Hepatic stellate cell (primary cell): ENCODE measurements around the gene RNF133.
"Not testable (repeated sequence)": the region's sequence is repeated elsewhere in the genome, so short reads cannot be mapped to it uniquely, and the experiment has no call there.

Source experiments
- DNase-seq: peaks from one replicate; pipeline ENCODE4 v3.0.0; 2011; ENCODE audit warnings: low spot score

The RNF133 gene

DNA sequence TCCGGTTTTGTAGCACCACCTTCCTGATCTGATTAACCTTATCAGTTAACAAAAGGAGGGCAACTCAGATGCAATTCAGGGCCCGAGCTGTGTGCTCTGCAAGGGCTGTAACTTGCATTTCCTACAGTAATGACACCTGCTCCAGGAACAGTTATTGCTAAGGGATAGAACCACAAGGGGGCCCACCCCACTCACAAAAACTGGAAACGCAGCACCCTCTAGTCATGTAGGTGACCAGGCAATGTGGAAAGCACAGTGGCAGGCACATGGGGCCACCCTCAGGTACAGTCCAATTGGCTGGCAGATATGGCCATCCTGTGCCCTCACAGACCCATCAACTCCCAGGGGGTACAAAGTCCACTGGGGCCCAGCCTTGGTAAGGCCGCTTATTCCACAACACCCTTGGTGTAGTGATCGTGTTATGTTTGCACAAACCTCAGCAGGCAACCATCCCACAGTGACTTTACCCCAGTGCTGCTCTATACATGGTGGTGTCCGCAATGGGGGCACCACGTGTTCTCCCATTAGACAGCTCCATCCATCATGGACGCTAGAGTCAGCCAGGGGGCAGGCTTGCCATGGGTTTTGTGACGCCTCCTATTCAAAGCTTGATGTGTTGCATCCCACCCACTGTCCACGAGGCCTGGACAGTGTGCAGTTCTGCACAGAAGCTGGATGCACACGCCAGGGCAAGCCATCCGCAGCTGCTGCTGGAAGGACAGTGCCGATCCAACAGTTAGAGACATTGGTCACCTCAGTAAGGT lies 9.4 kb downstream of the RNF133 start:
- no peak for DNase-seq

DNA sequence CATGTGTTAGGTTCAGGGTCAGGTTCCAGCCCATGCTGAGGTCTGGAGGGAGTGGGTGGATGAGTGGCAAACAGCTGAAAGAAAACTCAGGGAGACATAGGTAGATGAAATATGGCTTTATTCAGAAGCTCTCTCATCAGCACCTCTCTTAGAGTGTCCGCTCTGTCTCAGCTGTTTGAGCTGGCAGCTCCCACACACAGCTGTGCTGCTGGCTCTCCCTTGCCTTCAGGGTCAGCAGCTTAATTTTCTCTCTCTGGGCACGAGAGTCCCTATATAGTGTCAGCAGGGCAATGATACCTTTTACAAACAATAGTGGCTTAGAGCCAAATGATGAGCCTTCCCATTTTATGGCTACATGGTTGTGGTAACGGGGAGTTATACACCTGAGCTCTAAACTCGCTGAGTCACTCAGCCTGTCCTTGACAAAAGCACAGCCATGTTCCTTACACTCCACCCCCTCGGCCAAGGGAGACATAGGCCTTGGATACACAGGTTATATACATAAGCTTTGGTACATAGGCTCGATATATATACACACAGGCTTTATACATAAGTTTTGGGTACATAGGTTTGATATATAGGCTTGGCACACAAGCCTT lies 10.4 kb downstream of the RNF133 start:
- DNase-seq, result no peak

DNA sequence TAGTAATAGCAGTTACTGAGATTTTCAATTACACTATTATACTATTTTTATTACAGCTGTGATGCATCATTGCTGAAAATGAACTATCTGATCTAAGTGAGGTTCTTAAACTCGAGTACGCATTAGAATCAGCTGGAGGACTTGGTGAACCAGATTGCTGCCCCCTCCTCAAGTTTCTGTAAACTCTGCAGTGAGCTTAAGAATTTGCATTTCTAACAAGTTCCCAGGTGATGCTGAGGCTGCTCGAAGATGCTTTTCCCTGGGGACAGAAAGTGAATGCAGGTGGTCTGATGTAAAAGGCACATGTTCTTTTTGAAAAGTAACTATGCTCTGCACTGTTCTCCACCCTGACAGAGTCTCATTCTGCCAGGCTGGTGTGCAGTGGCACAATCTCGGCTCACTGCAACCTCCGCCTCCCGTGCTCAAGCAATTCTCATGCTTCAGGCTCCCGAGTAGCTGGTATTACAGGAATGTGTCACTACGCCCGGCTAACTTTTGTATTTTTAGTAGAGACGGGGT lies 12.5 kb downstream of the RNF133 start:
- no peak for DNase-seq

DNA sequence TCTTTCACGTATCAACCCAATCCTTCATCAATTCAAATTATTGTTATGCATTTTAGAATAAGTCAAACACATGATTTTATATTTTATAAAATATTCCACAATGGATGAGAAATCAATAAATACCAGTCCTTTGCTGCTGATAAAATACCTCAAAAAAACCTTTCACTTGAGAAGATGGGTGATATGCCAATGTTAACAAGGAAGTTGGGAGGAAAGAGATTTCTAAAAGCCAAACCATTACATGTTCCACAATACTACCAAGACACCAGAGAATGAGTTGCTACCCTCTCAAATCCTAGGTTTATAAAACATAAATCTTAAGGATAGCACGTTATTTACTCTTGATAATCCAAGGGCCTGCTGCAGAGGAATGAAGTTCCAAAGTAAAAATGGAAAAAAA lies 14.4 kb downstream of the RNF133 start:
- no peak for DNase-seq

DNA sequence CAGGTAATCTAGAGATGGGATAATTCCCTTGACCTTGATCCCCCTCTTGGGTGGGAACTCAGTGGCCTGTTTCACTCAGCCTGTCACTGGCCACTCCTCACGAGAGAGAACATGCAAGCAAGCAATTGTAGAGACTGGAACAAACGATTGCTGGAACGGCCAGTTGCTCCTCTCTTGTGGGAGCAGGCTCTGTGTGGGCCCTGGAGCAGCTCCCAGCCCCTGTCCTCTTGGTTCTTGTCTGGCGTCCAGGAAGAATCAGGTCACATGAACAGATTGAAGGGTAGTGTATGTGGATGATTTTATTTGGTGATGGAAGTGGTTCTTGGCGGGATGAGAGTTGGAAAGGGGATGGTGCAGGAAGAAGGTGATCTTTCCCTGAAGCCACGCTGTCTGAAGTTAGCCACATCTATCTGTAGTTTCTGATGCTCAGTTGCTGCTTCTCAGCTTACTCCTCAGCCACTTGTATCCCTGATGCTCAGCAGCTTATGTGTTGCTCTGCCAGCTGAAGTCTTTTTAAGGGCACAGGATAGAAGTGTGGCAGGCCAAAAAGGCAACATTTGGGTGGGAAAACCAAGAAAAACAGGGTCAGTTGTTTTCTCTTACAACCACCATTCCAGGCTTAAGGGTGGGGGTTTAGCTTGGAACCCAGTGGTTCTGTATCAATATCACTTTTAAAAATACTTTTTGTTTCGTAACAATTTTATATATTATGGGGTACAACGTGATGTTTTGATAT lies 15.9 kb downstream of the RNF133 start:
- DNase-seq, result no peak

DNA sequence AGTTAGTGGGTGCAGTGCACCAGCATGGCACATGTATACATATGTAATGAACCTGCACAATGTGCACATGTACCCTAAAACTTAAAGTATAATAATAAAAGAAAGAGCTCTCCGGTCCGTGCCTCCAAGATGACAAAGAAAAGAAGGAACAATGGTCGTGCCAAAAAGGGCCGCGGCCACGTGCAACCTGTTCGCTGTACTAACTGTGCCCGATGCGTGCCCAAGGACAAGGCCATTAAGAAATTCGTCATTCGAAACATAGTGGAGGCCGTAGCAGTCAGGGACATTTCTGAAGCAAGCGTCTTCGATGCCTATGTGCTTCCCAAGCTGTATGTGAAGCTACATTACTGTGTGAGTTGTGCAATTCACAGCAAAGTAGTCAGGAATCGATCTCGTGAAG lies 17.7 kb downstream of the RNF133 start:
- not testable (repeated sequence) for DNase-seq

DNA sequence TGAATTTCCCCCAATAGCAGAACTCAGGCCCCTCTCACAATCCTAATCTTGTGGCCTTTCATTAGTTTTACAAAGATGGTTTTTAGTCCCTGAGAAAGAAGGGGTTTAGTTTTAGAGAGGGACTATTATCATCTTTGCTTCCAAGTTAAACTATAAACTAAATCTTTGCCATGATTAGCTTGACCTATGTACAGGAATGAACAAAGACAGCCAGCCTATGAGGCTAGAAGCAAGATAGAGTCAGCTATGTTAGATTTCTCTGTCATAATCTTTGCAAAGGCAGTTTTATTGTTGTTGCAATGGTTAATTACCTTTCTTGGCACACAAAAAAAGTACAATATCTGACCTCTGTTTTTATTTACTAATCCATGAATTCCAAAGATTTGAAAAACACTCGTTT lies 19.1 kb downstream of the RNF133 start:
- no peak for DNase-seq

DNA sequence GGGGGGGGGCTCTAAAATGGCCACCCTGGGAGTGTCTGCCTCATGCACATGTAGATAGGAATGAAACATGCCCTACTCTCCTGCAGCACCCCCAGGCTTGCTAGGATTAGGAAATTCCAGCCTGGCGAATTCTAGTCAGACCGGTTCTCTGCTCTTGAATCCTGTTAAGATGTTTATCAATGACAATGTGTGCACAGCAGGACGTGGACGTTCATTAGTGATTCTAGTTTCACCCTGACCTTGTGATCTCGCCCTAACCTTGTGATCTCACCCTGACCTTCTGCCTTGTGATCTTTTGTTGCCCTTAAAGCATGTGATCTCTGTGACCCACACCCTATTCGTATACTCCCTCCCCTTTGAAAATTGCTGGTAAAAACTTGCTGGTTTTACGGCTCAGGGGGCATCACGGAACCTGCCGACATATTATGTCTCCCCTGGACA lies 19.6 kb downstream of the RNF133 start:
- not testable (repeated sequence) for DNase-seq

DNA sequence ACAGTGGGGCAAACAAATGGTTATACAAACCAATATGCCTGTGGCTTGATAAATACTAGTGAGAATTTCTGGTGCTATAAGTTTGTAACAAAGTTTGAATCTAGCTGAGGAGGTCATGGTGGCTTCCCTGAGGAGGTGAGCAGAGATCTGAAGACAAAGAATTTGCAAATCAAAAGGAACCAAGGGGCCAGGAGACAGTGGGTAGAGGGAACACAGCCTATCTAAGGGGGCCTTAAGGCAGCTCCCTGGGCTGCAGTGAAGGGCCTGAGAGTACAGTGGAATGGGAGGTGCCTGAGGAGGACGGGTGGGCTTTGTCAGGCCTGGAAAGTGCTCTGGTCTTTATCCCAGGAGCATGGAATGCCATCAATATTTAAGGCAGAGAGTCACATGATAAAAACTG lies 21.8 kb downstream of the RNF133 start:
- no peak for DNase-seq

DNA sequence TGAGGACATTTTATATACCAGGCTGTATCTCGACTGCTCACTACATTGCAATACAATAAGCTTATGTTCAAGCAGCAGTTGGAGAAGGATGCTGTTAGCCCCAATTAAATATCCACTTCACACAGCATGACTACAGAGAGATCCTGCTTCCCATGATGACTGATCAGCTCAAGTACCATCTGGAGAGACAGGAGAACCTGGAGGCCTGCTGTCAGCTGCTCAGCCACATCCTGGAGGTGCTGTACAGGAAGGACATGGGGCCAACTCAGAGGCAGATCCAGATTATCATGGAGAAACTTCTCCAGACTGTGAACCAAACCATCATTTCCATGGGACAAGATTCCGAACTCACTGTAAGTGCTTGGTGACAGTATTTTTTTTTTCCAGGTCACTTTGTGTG lies 22.5 kb downstream of the RNF133 start:
- no peak for DNase-seq

DNA sequence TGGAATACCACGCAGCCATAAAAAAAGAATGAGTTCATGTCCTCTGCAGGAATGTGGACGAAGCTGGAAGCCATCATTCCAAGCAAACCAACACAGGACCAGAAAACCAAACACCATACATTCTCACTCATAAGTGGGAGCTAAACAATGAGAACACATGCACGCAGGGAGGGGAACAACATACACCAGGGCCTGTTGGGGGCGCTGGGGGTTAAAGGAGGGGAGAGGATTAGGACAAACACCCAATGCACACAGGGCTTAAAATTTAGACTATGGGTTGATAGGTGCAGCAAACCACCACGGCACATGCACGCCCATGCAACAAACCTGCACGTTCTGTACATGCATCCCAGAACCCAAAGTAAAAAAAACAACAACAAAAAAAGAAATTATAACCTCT lies 23.3 kb downstream of the RNF133 start:
- no peak for DNase-seq

DNA sequence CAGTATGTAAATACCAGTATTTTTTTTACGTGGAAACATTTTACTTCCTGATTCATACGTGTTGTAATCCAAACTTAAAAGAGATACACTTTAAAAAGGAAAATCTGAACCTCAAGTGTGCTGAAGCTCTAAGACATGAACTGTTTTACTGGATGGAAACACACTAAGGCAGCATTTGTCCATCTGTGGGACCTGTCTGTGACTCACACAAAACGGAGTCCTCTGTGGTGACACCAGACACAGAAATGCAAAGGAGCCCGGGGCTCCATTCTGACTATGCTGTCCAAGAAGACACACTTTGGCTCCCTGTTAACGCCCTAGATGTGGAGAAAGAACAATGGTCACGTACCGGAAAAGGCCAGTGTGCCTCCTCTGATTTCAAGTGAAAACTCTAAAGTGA lies 23.9 kb downstream of the RNF133 start:
- no peak for DNase-seq

DNA sequence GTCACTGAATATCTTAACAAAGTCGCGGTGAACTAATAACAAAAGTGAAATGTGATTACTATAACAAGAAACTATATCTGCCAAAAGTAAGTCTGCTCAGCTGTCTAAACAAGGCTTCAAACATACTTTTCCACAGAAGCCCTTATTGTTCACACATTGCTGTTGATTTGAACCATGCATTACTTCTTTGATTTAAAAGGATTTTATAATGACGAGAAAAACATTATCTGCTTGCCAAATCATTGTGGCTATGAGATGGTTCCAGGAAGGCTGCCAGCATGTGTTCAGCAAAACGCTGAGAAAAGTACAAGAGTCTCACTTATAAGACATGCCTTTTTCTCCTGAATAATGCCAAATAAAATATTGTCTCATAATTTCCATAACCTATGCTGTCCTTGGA lies 24.4 kb downstream of the RNF133 start:
- DNase-seq, result no peak

DNA sequence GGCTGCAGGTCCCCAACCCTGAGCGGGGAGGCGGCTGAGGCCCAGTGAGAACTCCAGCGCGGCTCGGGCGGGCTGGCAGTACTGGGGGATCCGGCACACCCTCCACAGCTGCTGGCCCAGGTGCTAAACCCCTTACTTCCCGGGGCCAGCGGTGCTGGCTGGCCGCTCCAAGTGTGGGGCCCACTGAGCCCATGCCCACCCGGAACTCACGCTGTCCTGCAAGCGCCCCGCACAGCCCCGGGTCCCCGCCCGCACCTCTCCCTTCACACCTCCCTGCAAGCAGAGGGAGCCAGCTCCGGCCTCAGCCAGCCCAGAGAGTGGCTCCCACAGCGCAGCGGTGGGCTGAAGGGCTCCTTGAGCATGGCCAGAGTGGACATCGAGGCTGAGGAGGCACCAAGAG lies 25.0 kb downstream of the RNF133 start:
- no peak for DNase-seq

DNA sequence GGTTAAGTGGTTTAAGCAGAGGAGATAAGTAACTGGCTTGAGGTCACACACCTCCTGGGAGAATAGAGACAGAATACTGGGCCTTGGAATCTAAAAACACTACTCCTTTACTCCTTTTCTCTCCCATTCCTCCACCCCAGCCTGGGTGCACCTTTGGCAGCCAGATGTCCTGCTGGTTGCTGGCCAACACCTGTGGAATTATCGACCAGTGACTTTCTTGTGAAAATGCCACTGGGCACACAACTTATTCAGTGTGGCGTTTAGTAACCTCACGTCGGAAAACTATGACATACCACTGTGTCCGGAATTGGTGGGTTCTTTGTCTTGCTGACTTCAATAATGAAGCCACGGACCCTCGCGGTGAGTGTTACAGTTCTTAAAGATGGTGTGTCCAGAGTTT lies 26.4 kb downstream of the RNF133 start:
- DNase-seq, result no peak

DNA sequence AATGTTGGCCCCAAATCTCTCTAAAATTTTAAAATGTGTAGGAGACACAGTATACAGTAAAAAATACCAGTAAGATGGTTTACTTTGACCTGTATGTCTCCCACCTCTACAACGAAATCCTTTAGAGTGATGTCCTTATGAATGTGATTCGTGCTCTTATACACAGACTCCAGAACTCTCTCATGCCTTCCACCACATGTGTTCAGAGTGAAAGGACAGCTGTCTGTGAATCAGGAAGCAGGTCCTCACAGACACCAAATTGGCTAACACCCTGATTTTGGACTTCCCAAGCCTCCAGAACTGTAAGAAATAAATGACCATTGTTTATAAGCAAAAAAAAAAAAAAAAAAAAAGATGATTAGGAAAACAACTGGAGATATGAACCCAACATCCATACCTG lies 35.2 kb downstream of the RNF133 start:
- no peak for DNase-seq

DNA sequence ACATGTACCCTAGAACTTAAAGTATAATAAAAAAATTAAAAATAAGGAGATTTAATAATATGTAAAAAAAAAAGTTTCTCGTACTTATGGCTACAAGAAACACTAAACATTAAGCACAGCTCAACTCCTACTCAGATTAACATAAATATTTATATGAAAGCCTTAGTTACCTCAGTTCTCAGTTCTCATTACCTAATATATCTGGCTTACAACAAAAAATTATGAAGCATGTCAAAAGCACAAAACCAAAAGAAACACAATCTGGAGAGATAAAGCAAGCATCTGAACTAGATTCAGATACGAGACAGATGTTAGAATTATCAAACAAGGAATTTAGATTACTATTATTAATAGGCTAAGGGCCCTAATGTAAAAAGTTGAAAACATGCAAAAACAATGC lies 40.1 kb downstream of the RNF133 start:
- no peak for DNase-seq

DNA sequence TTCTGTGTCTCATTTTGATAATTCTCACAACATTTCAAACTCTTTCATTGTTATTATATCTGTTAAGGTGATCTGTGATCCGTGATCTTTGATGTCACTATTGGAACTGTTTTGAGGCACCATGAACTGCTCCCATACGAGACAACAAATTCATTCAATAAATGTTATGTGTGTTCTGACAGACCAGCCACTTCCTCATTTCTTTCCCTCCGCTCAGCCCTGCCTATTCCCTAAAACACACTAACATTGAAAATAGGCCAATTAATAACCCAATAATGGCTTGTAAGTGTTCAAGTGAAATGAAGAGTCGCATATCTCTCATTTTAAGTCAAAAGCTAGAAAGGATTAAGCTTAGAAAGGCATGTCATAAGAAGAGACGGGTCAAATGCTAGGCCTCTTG lies 45.2 kb downstream of the RNF133 start:
- no peak for DNase-seq

DNA sequence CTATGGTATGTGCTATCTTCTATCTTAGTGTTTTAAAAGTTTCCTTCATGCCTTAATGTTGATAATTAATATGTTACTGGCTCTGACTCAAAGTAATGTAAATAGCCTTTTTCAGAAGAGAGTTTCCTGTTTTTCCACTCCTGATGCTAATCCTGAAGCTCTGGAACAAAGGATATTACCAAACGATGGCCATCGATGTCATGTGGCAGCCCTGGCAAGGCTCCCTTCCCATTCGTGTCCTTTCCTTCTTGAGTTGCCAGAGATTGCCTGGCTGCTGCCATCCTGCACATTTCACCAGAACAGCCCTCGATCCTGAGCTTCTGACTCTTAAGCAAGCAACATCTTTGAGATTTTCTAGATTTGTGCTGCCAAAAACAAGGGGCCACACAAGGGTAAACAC lies 46.0 kb downstream of the RNF133 start:
- no peak for DNase-seq

DNA sequence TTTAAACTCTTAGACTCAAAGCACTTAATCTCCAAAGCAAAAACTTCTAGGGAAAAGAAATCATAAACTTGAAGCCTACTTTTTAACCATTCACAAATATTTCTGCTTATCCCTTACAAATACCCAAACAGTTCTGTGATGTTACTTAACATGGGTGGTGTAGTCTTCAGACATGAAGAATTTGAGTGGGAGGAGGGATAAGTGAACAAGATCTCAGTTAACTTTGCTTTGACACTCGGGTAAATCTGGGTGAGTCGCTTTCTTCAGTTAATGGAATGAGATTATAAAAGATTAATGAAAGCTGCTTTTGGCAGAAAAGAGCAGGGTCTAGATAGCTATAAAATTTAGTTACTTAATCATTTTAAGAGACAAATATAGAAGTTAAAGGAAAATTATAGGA lies 47.5 kb downstream of the RNF133 start:
- no peak for DNase-seq
